ENCODE measurements around the gene FAM13C. TPM values are rescaled to one million over a fixed set of nuclear protein-coding genes. Genes with fewer than 3 reads are reported as not detected.

The FAM13C gene
- total RNA-seq, 6 donors from 2014 or later = 4.1 to 15.7 (median 8.9) TPM

GRCh38 chr10:59271160-59271559 is 91.2 kb downstream of the FAM13C start:
- Histone ChIP-seq H3K27me3 (no peaks in the 10 kb centered on the region), H3K4me1 (no peaks in the 10 kb centered on the region), H3K27ac (no peak overlapping the region), H3K4me3 (no peak overlapping the region), H3K36me3 (no peaks in the 10 kb centered on the region), H3K9me3 (no peaks in the 10 kb centered on the region)
- no peak for ATAC-seq (ENCODE audit: low FRiP score in 2 of 2)
- 73 to 81% methylated on average over 4 of the region's 4 CpGs for WGBS, 2 donors
- TF ChIP-seq POLR2A (IDR thresholded peaks at IDR 0.05) (no peak), EP300 (IDR thresholded peaks at IDR 0.05) (no peak), POLR2AphosphoS5 (IDR thresholded peaks at IDR 0.05) (no peak), CTCF (IDR thresholded peaks at IDR 0.05) (no peak)
- no peak for DNase-seq

- 69 to 77% methylated on average over 3 of the region's 3 CpGs for WGBS, 2 donors
- no peaks in the 10 kb centered on the region for H3K36me3 ChIP-seq
- no peaks in the 10 kb centered on the region for H3K9me3 ChIP-seq
- no peak for TF ChIP-seq POLR2A (IDR thresholded peaks at IDR 0.05)
- ATAC-seq (ENCODE audit: low FRiP score in 2 of 2) (no peak), DNase-seq (no peak)
- no peak overlapping the region for H3K4me3 ChIP-seq
- H3K27me3 ChIP-seq = no peaks in the 10 kb centered on the region
- H3K4me1 ChIP-seq = no peaks in the 10 kb centered on the region
- H3K27ac ChIP-seq = no peak overlapping the region
These were observed 91.9 kb downstream of the FAM13C start for GRCh38 chr10:59270492-59270891.

- Histone ChIP-seq H3K4me1 (no peaks in the 10 kb centered on the region), H3K9me3 (no peaks in the 10 kb centered on the region), H3K4me3 (no peak overlapping the region), H3K36me3 (no peaks in the 10 kb centered on the region), H3K27ac (no peak overlapping the region), H3K27me3 (no peaks in the 10 kb centered on the region)
- ATAC-seq (ENCODE audit: low FRiP score in 2 of 2) (no peak), DNase-seq (no peak)
- WGBS, 2 donors = 82 to 84% methylated on average over 6 of the region's 6 CpGs
- TF ChIP-seq CTCF (IDR thresholded peaks at IDR 0.05) = no peak
- no peak for TF ChIP-seq POLR2AphosphoS5 (IDR thresholded peaks at IDR 0.05)
- TF ChIP-seq EP300 (IDR thresholded peaks at IDR 0.05) = no peak
- no peak for TF ChIP-seq POLR2A (IDR thresholded peaks at IDR 0.05)
These were observed 92.7 kb downstream of the FAM13C start for GRCh38 chr10:59269651-59270050.

GRCh38 chr10:59268460-59268859 is 93.9 kb downstream of the FAM13C start:
- TF ChIP-seq EP300 (IDR thresholded peaks at IDR 0.05) (no peak), CTCF (IDR thresholded peaks at IDR 0.05) (no peak), POLR2AphosphoS5 (IDR thresholded peaks at IDR 0.05) (no peak), POLR2A (IDR thresholded peaks at IDR 0.05) (no peak)
- H3K36me3 ChIP-seq = no peaks in the 10 kb centered on the region
- no peaks in the 10 kb centered on the region for H3K27me3 ChIP-seq
- no peaks in the 10 kb centered on the region for H3K4me1 ChIP-seq
- H3K27ac ChIP-seq = no peak overlapping the region
- no peak overlapping the region for H3K4me3 ChIP-seq
- DNase-seq (no peak), ATAC-seq (ENCODE audit: low FRiP score in 2 of 2) (no peak)
- no peaks in the 10 kb centered on the region for H3K9me3 ChIP-seq
- 82 to 83% methylated on average over 7 of the region's 7 CpGs for WGBS, 2 donors

GRCh38 chr10:59266321-59266720 is 96.0 kb downstream of the FAM13C start:
- 33 to 39% methylated on average over 3 of the region's 3 CpGs for WGBS, 2 donors
- TF ChIP-seq POLR2A (IDR thresholded peaks at IDR 0.05) (no peak), CTCF (IDR thresholded peaks at IDR 0.05) (no peak), EP300 (IDR thresholded peaks at IDR 0.05) (no peak), POLR2AphosphoS5 (IDR thresholded peaks at IDR 0.05) (no peak)
- DNase-seq (no peak), ATAC-seq (ENCODE audit: low FRiP score in 2 of 2) (no peak)
- no peaks in the 10 kb centered on the region for H3K27me3 ChIP-seq
- H3K4me3 ChIP-seq = no peak overlapping the region
- no peak overlapping the region for H3K27ac ChIP-seq
- H3K9me3 ChIP-seq = no peaks in the 10 kb centered on the region
- no peaks in the 10 kb centered on the region for H3K36me3 ChIP-seq
- no peaks in the 10 kb centered on the region for H3K4me1 ChIP-seq
